AG04449 (cell line): ENCODE measurements around the gene MAML1.

Experiments used
- CTCF ChIA-PET: fragments of 350-600 bp; formaldehyde crosslinking; extraction: SDS; loops from one replicate; lab custom pipeline; 2021; ENCODE audit warnings: antibody characterized with exemption; lab: Yijun Ruan, JAX
- POLR2A ChIA-PET: fragments of 400-600, 350-600 bp; formaldehyde crosslinking; extraction: SDS; loops from one replicate; lab custom pipeline; 2020; ENCODE audit warnings: antibody characterized with exemption, inconsistent platforms; lab: Yijun Ruan, JAX
- DNase-seq: peaks from one replicate; pipeline ENCODE4 v3.0.0-alpha.2; 2010; ENCODE audit warnings: low read depth, low spot score
- H3K4me3 ChIP-seq: 2 replicates; pipeline ENCODE4 v1.5.1; 2011; ENCODE audit warnings: low read depth, mild to moderate bottlenecking, control low read depth, low read length
- TF ChIP-seq, protein P1 (sequence below): IDR thresholded peaks from one replicate; pipeline ENCODE4 v1.5.1; 2011; ENCODE audit warnings: mild to moderate bottlenecking, moderate library complexity, low read length, control low read depth, inconsistent platforms; ENCODE audit not compliant: insufficient read depth; ENCODE audit errors: missing control alignments

MAML1 gene

DNA sequence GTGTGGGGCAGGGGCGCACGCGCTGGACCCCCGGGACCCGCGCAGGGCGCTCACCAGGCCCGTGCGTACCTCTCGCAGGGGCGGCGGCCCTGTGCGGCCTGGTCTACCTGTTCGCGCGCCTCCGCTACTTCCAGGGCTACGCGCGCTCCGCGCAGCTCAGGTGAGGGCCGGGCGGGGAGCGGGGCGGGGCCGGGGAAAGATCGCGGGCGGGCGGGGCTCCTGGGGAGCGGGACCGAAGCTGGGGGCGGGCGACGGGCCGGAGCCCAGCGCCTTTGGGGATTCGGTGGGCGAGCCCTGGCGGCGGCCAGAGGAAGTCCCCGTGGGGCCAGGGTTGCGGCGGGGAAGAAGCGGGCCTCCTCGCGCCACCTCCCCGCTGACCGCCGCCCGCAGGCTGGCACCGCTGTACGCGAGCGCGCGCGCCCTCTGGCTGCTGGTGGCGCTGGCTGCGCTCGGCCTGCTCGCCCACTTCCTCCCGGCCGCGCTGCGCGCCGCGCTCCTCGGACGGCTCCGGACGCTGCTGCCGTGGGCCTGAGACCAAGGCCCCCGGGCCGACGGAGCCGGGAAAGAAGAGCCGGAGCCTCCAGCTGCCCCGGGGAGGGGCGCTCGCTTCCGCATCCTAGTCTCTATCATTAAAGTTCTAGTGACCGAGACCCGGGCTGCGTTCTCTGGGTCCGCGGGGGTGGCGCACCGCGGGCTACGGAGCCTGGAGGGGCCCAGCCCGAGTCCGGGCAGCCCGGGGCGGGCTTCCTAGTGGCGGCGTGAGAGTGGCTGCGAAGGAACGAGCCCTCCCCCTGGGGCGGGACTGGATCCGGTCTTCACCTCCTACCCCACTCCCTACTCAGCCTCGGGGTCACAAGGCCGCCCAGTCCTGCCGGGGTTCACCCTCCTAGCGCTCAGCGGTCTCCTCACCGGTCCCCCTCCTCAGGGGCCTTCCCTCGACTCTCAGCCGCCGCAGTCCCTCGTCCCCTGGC is 63.5 kb downstream of the MAML1 start:
- TF ChIP-seq, protein P1, sequence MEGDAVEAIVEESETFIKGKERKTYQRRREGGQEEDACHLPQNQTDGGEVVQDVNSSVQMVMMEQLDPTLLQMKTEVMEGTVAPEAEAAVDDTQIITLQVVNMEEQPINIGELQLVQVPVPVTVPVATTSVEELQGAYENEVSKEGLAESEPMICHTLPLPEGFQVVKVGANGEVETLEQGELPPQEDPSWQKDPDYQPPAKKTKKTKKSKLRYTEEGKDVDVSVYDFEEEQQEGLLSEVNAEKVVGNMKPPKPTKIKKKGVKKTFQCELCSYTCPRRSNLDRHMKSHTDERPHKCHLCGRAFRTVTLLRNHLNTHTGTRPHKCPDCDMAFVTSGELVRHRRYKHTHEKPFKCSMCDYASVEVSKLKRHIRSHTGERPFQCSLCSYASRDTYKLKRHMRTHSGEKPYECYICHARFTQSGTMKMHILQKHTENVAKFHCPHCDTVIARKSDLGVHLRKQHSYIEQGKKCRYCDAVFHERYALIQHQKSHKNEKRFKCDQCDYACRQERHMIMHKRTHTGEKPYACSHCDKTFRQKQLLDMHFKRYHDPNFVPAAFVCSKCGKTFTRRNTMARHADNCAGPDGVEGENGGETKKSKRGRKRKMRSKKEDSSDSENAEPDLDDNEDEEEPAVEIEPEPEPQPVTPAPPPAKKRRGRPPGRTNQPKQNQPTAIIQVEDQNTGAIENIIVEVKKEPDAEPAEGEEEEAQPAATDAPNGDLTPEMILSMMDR: peak; percentile 73

DNA sequence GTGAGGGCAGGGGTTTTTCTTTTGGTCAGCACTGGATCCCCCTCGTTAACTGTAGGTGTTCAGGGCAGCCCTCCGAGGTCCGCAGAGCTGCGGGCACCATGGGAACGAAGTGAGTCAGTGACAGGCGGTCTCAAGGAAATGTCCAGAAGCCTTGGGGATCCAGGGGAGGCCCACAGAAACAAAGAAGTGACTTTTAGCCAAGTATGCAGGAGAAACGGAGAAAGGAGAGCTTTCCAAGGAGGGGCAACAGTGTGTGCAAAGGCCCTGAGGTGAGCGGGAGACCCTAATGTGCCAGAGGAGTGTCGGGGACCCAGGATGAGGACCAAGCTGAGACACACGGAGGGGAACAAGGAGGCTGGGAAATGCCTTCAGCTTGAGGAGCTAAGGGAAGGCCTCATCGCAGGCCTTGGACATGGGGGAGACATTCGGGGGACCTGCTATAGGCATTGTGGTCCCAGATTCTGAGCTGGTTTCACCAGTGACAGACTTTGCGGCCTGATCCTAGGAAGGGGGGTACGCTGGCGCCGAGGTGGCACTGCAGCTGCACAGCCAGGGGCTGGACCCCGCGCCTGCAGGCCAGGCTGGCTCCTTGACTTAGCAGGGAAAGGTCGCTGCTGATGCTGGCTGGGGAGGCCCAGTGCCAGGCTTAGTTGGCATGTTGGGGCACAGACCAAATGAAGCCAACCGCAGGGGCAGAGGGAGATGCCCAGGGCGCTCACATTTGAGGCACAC is 64.4 kb downstream of the MAML1 start:
- peak overlapping the region; percentile 64; the same call in 1 of the 2 replicates for H3K4me3 ChIP-seq
- CTCF ChIA-PET: interaction anchor here (0.6 to 4.8 kb wide), 28 partner anchors 8 to 175 kb away, joined by 3 to 29 read pairs (median 4); partner anchors contain the start of genes CBY3, MAML1, MGAT4B and SQSTM1
- POLR2A ChIA-PET: interaction anchor here (0.6 to 1.3 kb wide), 2 partner anchors 25 to 65 kb away, joined by 3 read pairs; no protein-coding TSS in a partner anchor
- TF ChIP-seq, protein P1: no peak
- DNase-seq: no peak

More for the DNA sequence above, 63.5 kb downstream of the MAML1 start:
- POLR2A ChIA-PET: interaction anchor here (0.6 to 1.3 kb wide), 4 partner anchors 9 to 64 kb away, joined by 3 read pairs; no protein-coding TSS in a partner anchor
- CTCF ChIA-PET: interaction anchor here (0.6 to 4.8 kb wide), 29 partner anchors 8 to 174 kb away, joined by 3 to 29 read pairs (median 4); partner anchors contain the start of genes CBY3, MAML1, MGAT4B and SQSTM1
- H3K4me3 ChIP-seq: peak overlapping the region; percentile 64
- DNase-seq: no peak

DNA sequence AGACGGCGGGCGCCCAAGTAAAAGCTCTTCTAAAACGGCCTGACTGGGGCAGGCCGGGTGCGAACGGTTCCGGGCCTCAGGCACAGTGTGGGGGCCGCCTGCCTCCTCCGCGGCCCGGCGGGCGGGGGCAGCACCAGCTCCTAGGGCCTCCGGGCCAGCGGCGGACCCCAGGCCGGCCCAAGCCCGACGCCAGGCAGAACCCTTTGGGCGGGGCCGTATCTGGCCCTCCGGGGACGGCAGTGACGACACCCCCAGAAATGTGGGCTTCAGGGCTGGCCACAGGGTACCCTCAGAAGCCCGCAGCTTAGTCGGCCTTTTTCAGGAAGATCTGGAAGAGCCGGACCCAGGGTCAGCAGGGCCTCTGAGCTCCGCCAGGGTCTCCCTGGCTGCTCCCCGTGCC is 65.1 kb downstream of the MAML1 start:
- H3K4me3 ChIP-seq: no peak overlapping the region
- DNase-seq: no peak
- ChIA-PET POLR2A (interaction anchor here (1.3 kb wide), 1 partner anchor 66 kb away, joined by 3 read pairs; no protein-coding TSS in a partner anchor), CTCF (interaction anchor here (0.8 to 4.8 kb wide), 15 partner anchors 7 to 176 kb away, joined by 3 to 29 read pairs (median 6); partner anchors contain the start of genes CBY3, MGAT4B and SQSTM1)
- TF ChIP-seq, protein P1: no peak

DNA sequence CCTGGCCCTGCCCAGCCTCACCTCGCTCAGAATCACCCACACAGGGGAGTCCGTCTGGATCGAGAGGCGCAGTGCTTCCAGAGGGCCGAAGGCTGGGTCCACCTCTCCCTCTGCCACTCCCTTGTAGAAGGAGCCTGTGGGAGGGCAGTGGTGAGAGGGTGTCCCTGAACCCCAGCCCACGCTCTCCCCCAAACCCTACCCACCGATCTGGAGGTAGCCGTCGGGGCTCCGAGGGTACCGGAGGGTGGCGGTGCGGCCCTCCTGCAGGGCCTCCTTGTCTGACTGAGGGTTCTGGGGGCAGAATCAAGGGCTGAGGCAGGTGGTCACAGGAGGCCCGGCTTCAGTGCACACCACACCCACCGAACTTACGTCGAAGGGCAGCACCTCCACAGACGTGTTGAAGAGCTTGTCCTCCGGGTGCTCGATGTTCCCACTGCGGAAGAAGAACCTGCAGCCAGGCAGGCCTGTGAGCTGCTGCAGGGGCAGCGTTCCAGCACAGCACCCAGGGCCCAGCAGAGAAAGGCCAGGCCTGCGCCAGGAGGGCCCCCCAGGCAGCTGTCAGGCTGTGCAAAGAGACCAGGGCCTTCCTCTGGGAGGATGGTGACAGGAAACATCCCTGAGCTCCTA is 65.6 kb downstream of the MAML1 start:
- CTCF ChIA-PET: interaction anchor here (0.9 to 3.6 kb wide), 5 partner anchors 21 to 117 kb away, joined by 3 to 19 read pairs (median 8); partner anchors contain the start of gene CBY3
- H3K4me3 ChIP-seq: no peak overlapping the region
- TF ChIP-seq, protein P1: no peak
- POLR2A ChIA-PET: interaction anchor here (0.6 kb wide), 1 partner anchor 93 kb away, joined by 3 read pairs; no protein-coding TSS in a partner anchor
- DNase-seq: no peak

DNA sequence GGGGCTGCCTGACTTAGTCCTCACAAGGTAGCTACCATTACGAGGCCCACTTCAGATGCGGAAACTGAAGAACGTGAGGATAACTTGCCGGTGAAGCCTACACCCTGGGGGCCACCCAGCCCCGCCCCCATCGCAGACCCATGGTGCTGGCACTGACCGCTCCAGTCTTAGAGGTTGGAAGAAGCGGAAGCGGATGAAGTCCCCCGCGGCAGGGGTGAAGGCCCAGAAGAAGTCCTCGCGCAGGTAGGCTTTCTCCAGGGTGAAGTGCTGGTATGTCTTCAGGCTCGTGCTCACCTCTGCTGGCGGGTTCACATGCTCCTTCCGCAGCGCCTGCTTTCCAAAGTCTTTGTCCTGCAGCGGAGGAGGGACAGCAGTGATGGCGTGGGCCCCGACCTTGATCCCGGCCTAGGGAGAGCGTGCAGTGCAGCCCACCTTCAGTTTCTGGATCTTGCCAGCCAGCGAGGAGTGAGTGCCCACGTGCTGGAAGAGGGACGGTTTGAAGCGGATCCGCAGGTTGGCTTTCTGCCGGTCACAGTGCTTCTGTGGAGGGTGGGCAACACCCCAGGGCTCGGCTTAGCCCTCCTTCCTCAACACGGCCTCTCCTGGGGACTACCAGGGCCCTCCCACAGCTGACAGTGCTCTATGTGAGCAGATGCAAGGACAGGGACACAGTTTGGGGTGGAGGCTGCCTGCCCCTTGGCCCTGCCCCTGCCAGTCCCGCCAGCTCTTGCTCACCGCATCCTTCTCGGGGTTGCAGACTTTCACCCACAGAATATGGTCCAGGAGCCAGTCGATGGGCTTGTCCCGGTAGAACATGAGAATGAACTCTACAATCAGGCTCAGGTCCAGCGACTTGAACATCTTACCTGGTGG is 66.4 kb downstream of the MAML1 start:
- ChIA-PET CTCF (interaction anchor here (0.9 to 3.6 kb wide), 3 partner anchors 36 to 118 kb away, joined by 3 to 9 read pairs (median 3); partner anchors contain the start of gene CBY3), POLR2A (interaction anchor here (0.6 kb wide), 1 partner anchor 92 kb away, joined by 3 read pairs; no protein-coding TSS in a partner anchor)
- TF ChIP-seq, protein P1: no peak
- DNase-seq: no peak
- H3K4me3 ChIP-seq: no peak overlapping the region
